Endothelial cell of umbilical vein (primary cell): ENCODE results near the gene S100A7. TPM values are rescaled to one million over a fixed set of nuclear protein-coding genes. Genes with fewer than 3 reads are reported as not detected.

Experiments
- BruUV-seq: library from RNA; stranded (reverse); fragments of 400-500 nt; replicated peaks from 2 replicates; lab custom pipeline; 2021; lab: Mats Ljungman, UMichigan
- CTCF ChIA-PET: fragments of 300-600, 350-600 bp; sonication (Branson Sonifier 250); formaldehyde crosslinking; loops from one replicate; lab custom pipeline; 2021; ENCODE audit warnings: antibody characterized with exemption, inconsistent platforms; lab: Charles Lee
- POLR2A ChIA-PET: fragments of 300-600, 350-600 bp; sonication (Branson Sonifier 250); formaldehyde crosslinking; loops from one replicate; lab custom pipeline; 2021; ENCODE audit warnings: antibody characterized with exemption, inconsistent platforms; lab: Charles Lee
- DNase-seq: peaks from one replicate; pipeline ENCODE4 v3.0.0-alpha.2; 2011; ENCODE audit warnings: low read depth, low spot score
- FAIRE-seq: peaks from 2 replicates; lab custom pipeline; 2011; peaks lifted over from hg19 to GRCh38; lab: Jason Lieb, UNC
- H2AFZ ChIP-seq: 2 replicates; pipeline ENCODE4 v1.6.0; 2012; ENCODE audit warnings: low read depth, low read length, control low read depth, inconsistent platforms
- H3K27ac ChIP-seq: 2 replicates; pipeline ENCODE4 v1.5.1; 2011; ENCODE audit warnings: low read depth, mild to moderate bottlenecking, control low read depth, low read length, moderate library complexity; ENCODE audit not compliant: insufficient read depth
- H3K27me3 ChIP-seq, 2 experiments: 2 replicates each; pipeline versions ENCODE4 v1.6.0 to v1.6.1; 2011; ENCODE audit warnings: low read length in 2 of 2, mixed read lengths in 1 of 2; ENCODE audit not compliant: control insufficient read depth in 2 of 2, insufficient read depth in 2 of 2
- H3K36me3 ChIP-seq, 2 experiments: 2 replicates in 1 of 2; 3 replicates in 1 of 2; pipeline ENCODE4 v1.5.1; 2011; ENCODE audit warnings: low read length in 2 of 2, mild to moderate bottlenecking in 1 of 2, moderate library complexity in 1 of 2; ENCODE audit not compliant: control insufficient read depth in 2 of 2, insufficient read depth in 2 of 2; ENCODE audit errors: extremely low read depth in 1 of 2
- H3K4me1 ChIP-seq: 3 replicates; pipeline ENCODE4 v1.5.1; 2011; ENCODE audit warnings: mild to moderate bottlenecking, low read length; ENCODE audit not compliant: control insufficient read depth, insufficient read depth; ENCODE audit errors: extremely low read depth
- H3K4me2 ChIP-seq: 2 replicates; pipeline ENCODE4 v1.6.1; 2011; ENCODE audit warnings: low read length, control low read depth, mixed read lengths; ENCODE audit not compliant: insufficient read depth
- H3K4me3 ChIP-seq, 3 experiments: fragments of 200-600 bp in 1 of 3; sonication (generic), shearing (Covaris generic) in 1 of 3; replicated peaks in 1 of 3; 2 replicates each; pipeline ENCODE4 v1.5.1; 2011 to 2016; ENCODE audit warnings: control low read depth in 3 of 3, low read length in 3 of 3, mild to moderate bottlenecking in 2 of 3, inconsistent platforms in 1 of 3, low read depth in 1 of 3, moderate library complexity in 1 of 3; ENCODE audit not compliant: insufficient read depth in 1 of 3
- H3K79me2 ChIP-seq: 2 replicates; pipeline ENCODE4 v1.6.0; 2012; ENCODE audit warnings: low read length, inconsistent platforms; ENCODE audit not compliant: control insufficient read depth, insufficient read depth
- H3K9ac ChIP-seq: replicated peaks from 2 replicates; pipeline ENCODE3; 2011; ENCODE audit warnings: low read length, control low read depth; ENCODE audit not compliant: insufficient read depth; ENCODE audit errors: extremely low read depth
- H3K9me1 ChIP-seq: replicated peaks from 3 replicates; pipeline ENCODE4 v1.6.0; 2011; ENCODE audit warnings: mild to moderate bottlenecking, low read length; ENCODE audit not compliant: control insufficient read depth, insufficient read depth; ENCODE audit errors: extremely low read depth
- H3K9me3 ChIP-seq: replicated peaks from 2 replicates; pipeline ENCODE4 v1.5.1; 2012; ENCODE audit warnings: low read length, inconsistent platforms; ENCODE audit not compliant: control insufficient read depth, insufficient read depth
- H4K20me1 ChIP-seq: replicated peaks from 2 replicates; pipeline ENCODE3; 2011; ENCODE audit warnings: mild to moderate bottlenecking, low read length; ENCODE audit not compliant: control insufficient read depth, insufficient read depth; ENCODE audit errors: extremely low read depth
- CTCF ChIP-seq, 2 donors: IDR thresholded peaks; 1 replicate in 1 of 2; 2 replicates in 1 of 2; pipeline ENCODE4 v1.5.1; 2011; ENCODE audit warnings: low read length in 2 of 2, mild to moderate bottlenecking in 2 of 2, moderate library complexity in 2 of 2, control low read depth in 1 of 2, inconsistent platforms in 1 of 2, low read depth in 1 of 2; ENCODE audit not compliant: insufficient read depth in 1 of 2; ENCODE audit errors: extremely low read depth in 1 of 2
- EZH2 ChIP-seq: IDR thresholded peaks from 2 replicates; pipeline ENCODE4 v1.6.1; 2012; ENCODE audit warnings: borderline replicate concordance, low read depth, mild to moderate bottlenecking, moderate library complexity, low read length, inconsistent platforms; ENCODE audit not compliant: severe bottlenecking
- FOS ChIP-seq: IDR thresholded peaks from 2 replicates; pipeline ENCODE4 v1.6.1; 2011; ENCODE audit warnings: mild to moderate bottlenecking, low read length, moderate library complexity, borderline replicate concordance; ENCODE audit not compliant: insufficient read depth
- GATA2 ChIP-seq: IDR thresholded peaks from 2 replicates; pipeline ENCODE4 v1.7.0; 2011; ENCODE audit warnings: low read depth, mild to moderate bottlenecking, moderate library complexity, mixed read lengths, low read length; ENCODE audit not compliant: insufficient read length, insufficient read depth
- JUN ChIP-seq: IDR thresholded peaks from 2 replicates; pipeline ENCODE4 v1.6.1; 2011; ENCODE audit warnings: borderline replicate concordance, low read depth; ENCODE audit not compliant: insufficient read length, insufficient read depth
- MAX ChIP-seq: IDR thresholded peaks from 2 replicates; pipeline ENCODE4 v1.6.1; 2011; ENCODE audit not compliant: insufficient read depth, insufficient read length
- MYC ChIP-seq: IDR thresholded peaks from one replicate; pipeline ENCODE4 v1.6.1; 2011; ENCODE audit warnings: mild to moderate bottlenecking, low read depth, low read length
- POLR2A ChIP-seq: IDR thresholded peaks from 2 replicates; pipeline ENCODE4 v1.6.1; 2012; ENCODE audit warnings: low read depth, mild to moderate bottlenecking, control low read depth, low read length
- POLR2AphosphoS5 ChIP-seq: IDR thresholded peaks from 2 replicates; pipeline ENCODE4 v1.6.1; 2012; ENCODE audit warnings: low read depth, mild to moderate bottlenecking, control low read depth, low read length, moderate library complexity; ENCODE audit not compliant: insufficient read depth
- dilution Hi-C: fragments of 300-500 bp; cut with MboI; formaldehyde crosslinking; loops from one replicate; pipeline ENCODE4 v1.15.0; 2019; ENCODE audit warnings: low sequenced_read_pairs; ENCODE audit not compliant: extremely low pct_ligation_motif_present
- intact Hi-C: fragments of 100-400 bp; cut with micrococcal nuclease; formaldehyde crosslinking; loops from one replicate; pipeline ENCODE4 v1.10.0; 2022
- polyA plus RNA-seq, 4 experiments: library from polyadenylated mRNA; depleted of rRNA in 3 of 4; stranded (reverse) in 3 of 4; unstranded in 1 of 4; fragments of >200 nt; gene quantifications; 2 replicates each; pipeline versions ENCODE4 v1.2.1 to v1.2.3, GENCODE V29; 2011 to 2012; ENCODE audit warnings: missing spikeins in 1 of 4
- total RNA-seq: library from RNA; stranded (reverse); gene quantifications from 2 replicates; pipeline ENCODE4 v1.2.3, GENCODE V29; 2021

Gene S100A7
- total and polyA plus RNA-seq, 2 donors (not counting 3 experiments of a cell fraction or from before 2014, with no cell fraction given) = not detected

- Histone ChIP-seq H3K9me3 (no peaks in the 10 kb centered on the region), H3K9me1 (no peaks in the 10 kb centered on the region), H3K4me2 (no peak overlapping the region), H3K4me3 (no peak overlapping the region), H3K27ac (no peak overlapping the region), H3K4me1 (no peaks in the 10 kb centered on the region), H2AFZ (no peak overlapping the region), H3K27me3 (no peaks in the 10 kb centered on the region), H3K79me2 (no peaks in the 10 kb centered on the region), H3K36me3 (no peaks in the 10 kb centered on the region), H4K20me1 (no peaks in the 10 kb centered on the region), H3K9ac (no peak overlapping the region)
- DNase-seq (no peak), FAIRE-seq (no peak)
- dilution Hi-C loops = no loop called here
- CTCF ChIA-PET = no interaction called here
- no TSS peak for BruUV-seq
- intact Hi-C loops = no loop called here
- TF ChIP-seq POLR2A (no peak), MAX (no peak), JUN (no peak), FOS (no peak), GATA2 (no peak), EZH2 (no peak), MYC (no peak), CTCF (IDR thresholded peaks at IDR 0.05; ENCODE audit: extremely low read depth in 1 of 2, insufficient read depth in 1 of 2, low read depth in 1 of 2, low read length in 2 of 2) (no peak), POLR2AphosphoS5 (no peak)
- POLR2A ChIA-PET = no interaction called here
Observed at GRCh38 chr1:153447498-153448170, 12.8 kb downstream of the S100A7 start.
